NB4 (cell line): ENCODE data around the gene NDUFB3.
A peak's percentile ranks its signal among the peaks of the same experiment; 100 is the strongest.

Experiments
- DNase-seq: peaks from one replicate; pipeline ENCODE4 v3.0.0; 2010; ENCODE audit warnings: low read depth
- H3K4me3 ChIP-seq: one replicate; pipeline ENCODE4 v1.5.1; 2011; ENCODE audit warnings: mild to moderate bottlenecking, low read depth, low read length, moderate library complexity
- MYC ChIP-seq: IDR thresholded peaks from 2 replicates; pipeline ENCODE4 v1.6.1; 2011; ENCODE audit warnings: low read depth, low read length
- POLR2A ChIP-seq: IDR thresholded peaks from 2 replicates; pipeline ENCODE4 v1.6.1; 2011; ENCODE audit warnings: mild to moderate bottlenecking; ENCODE audit not compliant: insufficient read length; ENCODE audit errors: extremely low read depth
- TF ChIP-seq, protein P1 (sequence below): IDR thresholded peaks from 2 replicates; pipeline ENCODE4 v1.6.1; 2011; ENCODE audit warnings: low read depth, low read length
- TF ChIP-seq, protein P2 (sequence below): IDR thresholded peaks from one replicate; pipeline ENCODE4 v1.5.1; 2012; ENCODE audit warnings: low read depth, low read length

NDUFB3 gene

DNA sequence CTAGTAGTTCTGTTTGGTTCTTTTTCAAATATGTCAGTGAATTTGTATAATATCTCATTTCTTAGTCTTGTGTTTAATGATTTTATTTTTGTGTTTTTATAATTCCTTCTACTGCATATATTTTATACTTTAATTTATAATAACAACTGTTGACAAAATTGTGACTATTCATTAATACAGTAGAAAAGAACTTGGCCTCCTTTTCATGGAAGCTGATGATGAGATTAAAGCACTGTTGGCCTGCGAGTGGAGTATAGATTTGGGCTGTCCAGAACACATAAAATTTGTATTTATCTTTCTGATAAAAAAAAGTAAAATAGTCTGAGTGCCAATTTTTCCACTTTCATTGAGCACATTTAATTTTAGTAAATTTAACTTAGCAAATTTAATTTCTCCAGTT, 56.2 kb downstream of the NDUFB3 start:
- no peak for DNase-seq
- peak overlapping the region; percentile 27 for H3K4me3 ChIP-seq
- TF ChIP-seq MYC (no peak), POLR2A (no peak)
- TF ChIP-seq, protein P1, sequence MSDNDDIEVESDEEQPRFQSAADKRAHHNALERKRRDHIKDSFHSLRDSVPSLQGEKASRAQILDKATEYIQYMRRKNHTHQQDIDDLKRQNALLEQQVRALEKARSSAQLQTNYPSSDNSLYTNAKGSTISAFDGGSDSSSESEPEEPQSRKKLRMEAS, result no peak
- TF ChIP-seq, protein P2, sequence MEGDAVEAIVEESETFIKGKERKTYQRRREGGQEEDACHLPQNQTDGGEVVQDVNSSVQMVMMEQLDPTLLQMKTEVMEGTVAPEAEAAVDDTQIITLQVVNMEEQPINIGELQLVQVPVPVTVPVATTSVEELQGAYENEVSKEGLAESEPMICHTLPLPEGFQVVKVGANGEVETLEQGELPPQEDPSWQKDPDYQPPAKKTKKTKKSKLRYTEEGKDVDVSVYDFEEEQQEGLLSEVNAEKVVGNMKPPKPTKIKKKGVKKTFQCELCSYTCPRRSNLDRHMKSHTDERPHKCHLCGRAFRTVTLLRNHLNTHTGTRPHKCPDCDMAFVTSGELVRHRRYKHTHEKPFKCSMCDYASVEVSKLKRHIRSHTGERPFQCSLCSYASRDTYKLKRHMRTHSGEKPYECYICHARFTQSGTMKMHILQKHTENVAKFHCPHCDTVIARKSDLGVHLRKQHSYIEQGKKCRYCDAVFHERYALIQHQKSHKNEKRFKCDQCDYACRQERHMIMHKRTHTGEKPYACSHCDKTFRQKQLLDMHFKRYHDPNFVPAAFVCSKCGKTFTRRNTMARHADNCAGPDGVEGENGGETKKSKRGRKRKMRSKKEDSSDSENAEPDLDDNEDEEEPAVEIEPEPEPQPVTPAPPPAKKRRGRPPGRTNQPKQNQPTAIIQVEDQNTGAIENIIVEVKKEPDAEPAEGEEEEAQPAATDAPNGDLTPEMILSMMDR, result no peak

DNA sequence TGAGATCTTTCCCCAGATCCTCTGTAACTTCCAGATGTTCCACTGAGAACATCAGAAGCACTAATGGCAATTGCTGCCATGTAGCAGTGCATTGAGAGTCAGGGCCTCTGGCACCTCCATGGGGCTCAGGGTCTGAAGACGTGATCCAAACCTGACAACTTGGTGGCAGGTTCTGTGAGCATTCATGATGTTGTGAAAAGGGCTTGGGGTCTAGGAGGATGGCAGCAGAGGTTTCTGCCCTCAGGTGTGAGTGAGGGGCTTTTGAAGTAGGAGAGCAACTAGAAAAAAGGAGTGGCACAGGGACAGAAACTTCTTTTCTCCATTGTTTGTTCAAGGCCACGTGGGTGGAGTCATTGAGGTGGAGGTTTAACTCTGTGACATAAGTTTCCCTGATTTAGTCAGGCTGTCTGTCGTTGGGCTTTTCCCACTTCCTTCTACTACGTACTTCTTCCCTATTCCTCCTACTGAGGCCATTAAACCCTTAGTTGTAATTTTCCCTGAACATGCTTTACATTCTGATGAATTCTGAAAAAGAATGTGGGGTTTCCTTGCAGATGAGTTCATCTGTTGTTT, 57.2 kb downstream of the NDUFB3 start:
- peak overlapping the region; percentile 0 for H3K4me3 ChIP-seq
- TF ChIP-seq, protein P1, result peak; percentile 91
- TF ChIP-seq POLR2A, result no peak
- TF ChIP-seq, protein P2, result no peak
- 0 out of 2 replicates have a peak, but pooled peaks have one; percentile 16 for TF ChIP-seq MYC
- DNase-seq, result peak; percentile 55

DNA sequence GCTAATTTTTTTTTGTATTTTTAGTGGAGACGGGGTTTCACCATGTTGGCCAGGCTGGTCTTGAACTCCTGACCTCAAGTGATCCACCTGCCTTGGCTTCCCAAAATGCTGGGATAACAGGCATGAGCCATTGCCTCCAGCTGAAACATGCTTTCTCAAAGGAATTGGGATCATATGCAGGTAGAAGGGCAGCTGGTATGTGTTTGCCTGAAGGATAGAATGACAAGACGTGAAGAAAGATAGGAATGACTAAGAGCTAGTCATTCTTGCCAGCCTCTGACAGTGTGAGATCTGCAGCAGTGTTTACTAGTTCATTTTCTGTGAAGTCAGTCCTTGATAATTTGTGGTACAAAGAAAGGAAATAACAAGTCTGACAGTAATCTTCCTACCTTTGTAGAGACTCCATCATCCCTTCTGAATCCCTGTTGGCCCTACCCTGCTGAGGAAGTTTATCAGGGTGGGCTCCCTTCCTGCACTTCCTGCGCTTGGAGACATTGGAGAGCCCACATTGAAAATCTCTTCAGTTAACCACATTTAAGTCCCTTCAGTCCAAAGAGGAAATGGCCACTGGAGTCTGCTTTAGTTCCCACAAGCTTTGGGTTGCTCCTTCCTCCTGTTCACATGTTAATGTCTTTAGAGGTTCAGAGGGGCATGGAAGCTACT, 58.9 kb downstream of the NDUFB3 start:
- no peak overlapping the region for H3K4me3 ChIP-seq
- DNase-seq, result peak; percentile 57
- TF ChIP-seq, protein P2, result no peak
- TF ChIP-seq, protein P1, result no peak
- TF ChIP-seq MYC (no peak), POLR2A (no peak)

DNA sequence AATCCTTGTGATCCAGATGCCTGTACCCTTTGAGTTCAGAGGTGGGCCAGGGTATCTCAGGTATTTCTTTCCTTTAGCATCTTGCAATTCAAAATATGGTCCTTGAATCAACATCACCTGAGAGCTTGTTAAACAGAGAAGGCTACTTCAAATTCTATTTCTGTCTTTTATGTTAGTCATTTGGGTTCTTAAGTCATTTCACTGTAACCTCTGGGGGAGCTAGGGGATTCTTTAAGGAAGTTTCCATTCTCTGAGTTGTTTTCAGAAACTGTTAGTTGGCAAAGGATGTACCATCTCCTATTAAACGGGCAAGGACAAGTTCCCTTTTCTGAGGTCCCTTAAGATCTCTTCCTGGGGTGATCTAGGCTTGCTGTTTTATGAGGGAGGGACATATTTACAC, 60.7 kb downstream of the NDUFB3 start:
- TF ChIP-seq, protein P2, result no peak
- TF ChIP-seq, protein P1, result no peak
- no peak for TF ChIP-seq POLR2A
- TF ChIP-seq MYC, result no peak
- no peak overlapping the region for H3K4me3 ChIP-seq
- DNase-seq, result peak; percentile 81
